ENCODE results near the gene DIAPH2. TPM values are rescaled to one million over a fixed set of nuclear protein-coding genes. Genes with fewer than 3 reads are reported as not detected.
A peak's percentile ranks its signal among the peaks of the same experiment; 100 is the strongest.

Gene DIAPH2
- total RNA-seq, 1 donor from 2014 or later, result 18.9 TPM

GRCh38 chrX:97230948-97231347 lies 546.3 kb downstream of the DIAPH2 start:
- no peaks in the 10 kb centered on the region for H3K36me3 Mint-ChIP-seq
- peaks cover 5% of the 10 kb centered on the region for H3K4me1 Mint-ChIP-seq (ENCODE audit: unreplicated experiment)
- no peaks in the 10 kb centered on the region for H3K27me3 Mint-ChIP-seq
- no peak overlapping the region for H3K4me3 Mint-ChIP-seq
- DNase-seq (ENCODE audit: extremely low spot score, unreplicated experiment), result no peak
- no peaks in the 10 kb centered on the region for H3K9me3 Mint-ChIP-seq
- H3K27ac Mint-ChIP-seq, result no peak overlapping the region
- TF ChIP-seq CTCF (conservative IDR thresholded peaks at IDR 0.05), result no peak

DNA sequence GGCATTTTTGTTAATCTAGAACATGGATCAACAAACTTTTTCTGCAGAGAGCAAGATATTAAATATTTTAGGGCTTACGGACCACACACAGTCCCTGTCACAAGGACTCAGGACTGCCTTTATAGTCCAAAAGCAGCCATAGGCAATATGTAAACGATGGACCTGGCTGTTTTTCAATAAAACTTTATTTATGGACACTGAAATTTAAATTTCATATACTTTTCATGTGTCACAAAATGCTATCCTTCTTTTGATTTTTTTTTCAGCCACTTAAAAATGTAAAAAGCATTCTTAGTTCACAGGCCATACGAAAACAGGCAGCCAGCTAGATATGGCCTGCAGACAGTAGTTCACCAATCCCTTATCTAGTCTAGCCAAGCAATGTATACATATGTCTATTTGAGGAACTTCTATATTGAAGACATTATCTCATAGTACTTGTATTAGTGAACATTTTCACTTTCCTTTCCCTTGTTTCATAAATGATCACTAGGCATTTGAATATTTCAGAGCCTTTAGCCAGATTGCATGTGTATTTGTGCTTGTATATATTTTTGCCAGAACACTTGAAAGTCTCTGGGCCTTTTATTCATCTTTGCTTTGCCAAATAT lies 549.9 kb downstream of the DIAPH2 start:
- H3K27me3 Mint-ChIP-seq, result no peaks in the 10 kb centered on the region
- H3K9me3 Mint-ChIP-seq, result no peaks in the 10 kb centered on the region

GRCh38 chrX:97238632-97239031 lies 554.0 kb downstream of the DIAPH2 start:
- H3K9me3 Mint-ChIP-seq, result no peaks in the 10 kb centered on the region
- H3K4me3 Mint-ChIP-seq, result peak overlapping the region; percentile 17
- DNase-seq (ENCODE audit: extremely low spot score, unreplicated experiment), result no peak
- peaks cover 7% of the 10 kb centered on the region for H3K4me1 Mint-ChIP-seq (ENCODE audit: unreplicated experiment)
- no peaks in the 10 kb centered on the region for H3K27me3 Mint-ChIP-seq
- H3K36me3 Mint-ChIP-seq, result no peaks in the 10 kb centered on the region
- TF ChIP-seq CTCF (conservative IDR thresholded peaks at IDR 0.05), result no peak
- H3K27ac Mint-ChIP-seq, result peak overlapping the region; percentile 50

More for the DNA sequence above, 549.9 kb downstream of the DIAPH2 start:
- TF ChIP-seq CTCF (conservative IDR thresholded peaks at IDR 0.05), result no peak
- no peak overlapping the region for H3K4me3 Mint-ChIP-seq
- peaks cover 7% of the 10 kb centered on the region for H3K4me1 Mint-ChIP-seq (ENCODE audit: unreplicated experiment)
- H3K27ac Mint-ChIP-seq, result no peak overlapping the region
- no peaks in the 10 kb centered on the region for H3K36me3 Mint-ChIP-seq
- DNase-seq (ENCODE audit: extremely low spot score, unreplicated experiment), result no peak

GRCh38 chrX:97252111-97252510 lies 567.5 kb downstream of the DIAPH2 start:
- Mint-ChIP-seq H3K4me3 (no peak overlapping the region), H3K27me3 (no peaks in the 10 kb centered on the region), H3K27ac (no peak overlapping the region), H3K4me1 (ENCODE audit: unreplicated experiment) (peaks cover 4% of the 10 kb centered on the region), H3K9me3 (no peaks in the 10 kb centered on the region), H3K36me3 (peaks cover 5% of the 10 kb centered on the region)
- no peak for TF ChIP-seq CTCF (conservative IDR thresholded peaks at IDR 0.05)
- no peak for DNase-seq (ENCODE audit: extremely low spot score, unreplicated experiment)

DNA sequence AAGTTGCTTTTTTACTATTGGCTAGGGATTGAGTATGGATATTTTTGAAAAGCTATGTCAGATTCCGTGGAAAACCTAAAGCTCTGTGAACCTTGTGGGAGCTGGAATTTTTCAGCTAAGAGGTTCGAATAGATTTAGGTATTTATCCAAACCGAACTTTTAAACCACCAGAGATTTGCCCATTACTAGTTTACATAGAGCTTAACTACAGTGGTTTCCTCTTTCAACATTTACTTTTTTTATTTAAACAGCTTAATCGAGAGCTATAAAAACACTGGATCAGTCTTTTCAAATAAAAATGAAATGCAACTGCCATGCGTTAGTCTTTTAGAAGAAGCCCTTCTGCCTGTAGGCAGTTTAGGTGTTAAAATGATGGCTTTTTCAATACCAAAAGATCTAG lies 576.0 kb downstream of the DIAPH2 start:
- Mint-ChIP-seq H3K27me3 (no peaks in the 10 kb centered on the region), H3K36me3 (peaks cover 3% of the 10 kb centered on the region), H3K9me3 (no peaks in the 10 kb centered on the region), H3K4me3 (no peak overlapping the region), H3K27ac (no peak overlapping the region), H3K4me1 (ENCODE audit: unreplicated experiment) (no peaks in the 10 kb centered on the region)
- DNase-seq (ENCODE audit: extremely low spot score, unreplicated experiment), result no peak
- TF ChIP-seq CTCF (conservative IDR thresholded peaks at IDR 0.05), result no peak

All from type B pancreatic cell (in vitro differentiated cells).